ENCODE measurements around the gene MYH6.

The MYH6 gene

GRCh38 chr14:23398348-23398747 is 9.7 kb downstream of the MYH6 start:
- peaks cover 19 to 44% of the 10 kb centered on the region in 2 experiments for H3K27me3 ChIP-seq (ENCODE audit: control insufficient read depth in 1 of 2, insufficient read depth in 1 of 2, low read length in 2 of 2)
- H3K79me1 ChIP-seq (replicated peaks; ENCODE audit: low read length, poor library complexity, severe bottlenecking), result no peaks in the 10 kb centered on the region
- H3K4me2 ChIP-seq (ENCODE audit: low read length, poor library complexity, severe bottlenecking), result no peak overlapping the region
- H3K4me1 ChIP-seq (ENCODE audit: control insufficient read depth, insufficient read depth, low read depth, low read length), result no peaks in the 10 kb centered on the region
- H3K4me3 ChIP-seq (ENCODE audit: insufficient read depth in 1 of 2, low read depth in 1 of 2, low read length in 2 of 2), result no peak overlapping the region
- H3K9me3 ChIP-seq (ENCODE audit: control insufficient read depth, low read length), result no peaks in the 10 kb centered on the region
- no peaks in the 10 kb centered on the region for H3K36me3 ChIP-seq (ENCODE audit: control insufficient read depth in 1 of 2, insufficient read depth in 2 of 2, low read depth in 1 of 2, low read length in 2 of 2)
- no peak overlapping the region for H2AK5ac ChIP-seq (ENCODE audit: low read length, severe bottlenecking)
- no peak overlapping the region for H3K18ac ChIP-seq (ENCODE audit: low read depth in 1 of 2, low read length in 2 of 2)
- 84% methylated on average over 4 of the region's 4 CpGs for WGBS
- H3K14ac ChIP-seq (ENCODE audit: low read length in 2 of 2), result no peak overlapping the region
- no peak overlapping the region for H2BK12ac ChIP-seq (ENCODE audit: low read length in 2 of 2)
- H3K23ac ChIP-seq (ENCODE audit: low read length in 2 of 2), result no peak overlapping the region
- H2BK5ac ChIP-seq (ENCODE audit: low read depth, low read length, poor library complexity, severe bottlenecking), result no peak overlapping the region
- H2BK120ac ChIP-seq (ENCODE audit: low read depth, low read length), result no peak overlapping the region
- H2AFZ ChIP-seq (ENCODE audit: low read depth, low read length), result no peak overlapping the region
- no peak overlapping the region for H3K9ac ChIP-seq (ENCODE audit: low read length)
- no peak overlapping the region for H3K4ac ChIP-seq (ENCODE audit: low read depth in 1 of 2, low read length in 2 of 2)
- DNase-seq, result no peak
- H2BK15ac ChIP-seq (ENCODE audit: low read depth, poor library complexity, severe bottlenecking), result no peak overlapping the region
- H3K27ac ChIP-seq (ENCODE audit: low read length, poor library complexity, severe bottlenecking), result no peak overlapping the region
- H4K8ac ChIP-seq (ENCODE audit: low read length), result no peak overlapping the region
- no peak overlapping the region for H4K91ac ChIP-seq (ENCODE audit: low read length)

- no peak overlapping the region for H3K23ac ChIP-seq (ENCODE audit: low read length in 2 of 2)
- H4K91ac ChIP-seq (ENCODE audit: low read length), result no peak overlapping the region
- H3K4me1 ChIP-seq (ENCODE audit: control insufficient read depth, insufficient read depth, low read depth, low read length), result no peaks in the 10 kb centered on the region
- no peak overlapping the region for H2BK15ac ChIP-seq (ENCODE audit: low read depth, poor library complexity, severe bottlenecking)
- no peak overlapping the region for H3K27ac ChIP-seq (ENCODE audit: low read length, poor library complexity, severe bottlenecking)
- no peak overlapping the region for H3K14ac ChIP-seq (ENCODE audit: low read length in 2 of 2)
- no peak overlapping the region for H3K18ac ChIP-seq (ENCODE audit: low read depth in 1 of 2, low read length in 2 of 2)
- no peak overlapping the region for H2AFZ ChIP-seq (ENCODE audit: low read depth, low read length)
- H3K36me3 ChIP-seq (ENCODE audit: control insufficient read depth in 1 of 2, insufficient read depth in 2 of 2, low read depth in 1 of 2, low read length in 2 of 2), result no peaks in the 10 kb centered on the region
- H3K27me3 ChIP-seq (ENCODE audit: control insufficient read depth in 1 of 2, insufficient read depth in 1 of 2, low read length in 2 of 2), result peaks cover 26 to 46% of the 10 kb centered on the region in 2 experiments
- no peak overlapping the region for H3K9ac ChIP-seq (ENCODE audit: low read length)
- H4K8ac ChIP-seq (ENCODE audit: low read length), result no peak overlapping the region
- H3K79me1 ChIP-seq (replicated peaks; ENCODE audit: low read length, poor library complexity, severe bottlenecking), result no peaks in the 10 kb centered on the region
- no peak for DNase-seq
- H2BK120ac ChIP-seq (ENCODE audit: low read depth, low read length), result no peak overlapping the region
- H2BK5ac ChIP-seq (ENCODE audit: low read depth, low read length, poor library complexity, severe bottlenecking), result no peak overlapping the region
- no peak overlapping the region for H3K4me3 ChIP-seq (ENCODE audit: insufficient read depth in 1 of 2, low read depth in 1 of 2, low read length in 2 of 2)
- H2BK12ac ChIP-seq (ENCODE audit: low read length in 2 of 2), result no peak overlapping the region
- no peak overlapping the region for H3K4ac ChIP-seq (ENCODE audit: low read depth in 1 of 2, low read length in 2 of 2)
- no peaks in the 10 kb centered on the region for H3K9me3 ChIP-seq (ENCODE audit: control insufficient read depth, low read length)
- 93% methylated on average over 10 of the region's 10 CpGs for WGBS
- no peak overlapping the region for H3K4me2 ChIP-seq (ENCODE audit: low read length, poor library complexity, severe bottlenecking)
- H2AK5ac ChIP-seq (ENCODE audit: low read length, severe bottlenecking), result no peak overlapping the region
Measured at GRCh38 chr14:23396781-23397407, 11.2 kb downstream of the MYH6 start.

DNA sequence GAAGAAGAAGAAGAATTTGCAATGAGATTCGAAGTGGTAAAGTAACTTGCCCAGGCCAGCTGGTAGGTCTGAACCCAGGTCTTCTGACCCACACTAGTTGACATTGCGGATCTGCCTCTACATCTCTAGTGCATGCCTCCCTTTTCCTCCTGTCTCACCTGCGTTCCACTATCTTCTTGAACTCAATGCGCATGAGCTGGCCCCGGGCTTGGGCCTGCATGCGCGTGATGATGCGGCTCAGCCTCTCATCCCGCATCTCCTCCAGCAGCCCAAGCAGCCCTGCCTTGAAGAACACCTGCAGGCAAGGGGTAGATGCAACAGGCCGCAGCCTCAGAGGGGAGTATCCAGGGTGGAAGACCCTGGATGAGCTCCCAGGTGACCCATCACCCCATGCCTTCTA is 11.9 kb downstream of the MYH6 start:
- H4K91ac ChIP-seq (ENCODE audit: low read length), result peak overlapping the region; percentile 27
- no peak overlapping the region for H3K4me3 ChIP-seq (ENCODE audit: insufficient read depth in 1 of 2, low read depth in 1 of 2, low read length in 2 of 2)
- H3K79me1 ChIP-seq (replicated peaks; ENCODE audit: low read length, poor library complexity, severe bottlenecking), result no peaks in the 10 kb centered on the region
- H3K23ac ChIP-seq (ENCODE audit: low read length in 2 of 2), result no peak overlapping the region
- DNase-seq, result no peak
- H3K4me1 ChIP-seq (ENCODE audit: control insufficient read depth, insufficient read depth, low read depth, low read length), result no peaks in the 10 kb centered on the region
- no peak overlapping the region for H3K27ac ChIP-seq (ENCODE audit: low read length, poor library complexity, severe bottlenecking)
- no peak overlapping the region for H3K4me2 ChIP-seq (ENCODE audit: low read length, poor library complexity, severe bottlenecking)
- no peak overlapping the region for H4K8ac ChIP-seq (ENCODE audit: low read length)
- H3K4ac ChIP-seq (ENCODE audit: low read depth in 1 of 2, low read length in 2 of 2), result no peak overlapping the region
- no peaks in the 10 kb centered on the region for H3K36me3 ChIP-seq (ENCODE audit: control insufficient read depth in 1 of 2, insufficient read depth in 2 of 2, low read depth in 1 of 2, low read length in 2 of 2)
- H2AK5ac ChIP-seq (ENCODE audit: low read length, severe bottlenecking), result no peak overlapping the region
- H2BK5ac ChIP-seq (ENCODE audit: low read depth, low read length, poor library complexity, severe bottlenecking), result no peak overlapping the region
- no peak overlapping the region for H2BK12ac ChIP-seq (ENCODE audit: low read length in 2 of 2)
- peaks cover 28 to 48% of the 10 kb centered on the region in 2 experiments for H3K27me3 ChIP-seq (ENCODE audit: control insufficient read depth in 1 of 2, insufficient read depth in 1 of 2, low read length in 2 of 2)
- H2AFZ ChIP-seq (ENCODE audit: low read depth, low read length), result no peak overlapping the region
- H3K14ac ChIP-seq (ENCODE audit: low read length in 2 of 2), result no peak overlapping the region
- WGBS, result 86% methylated on average over 10 of the region's 10 CpGs
- H3K18ac ChIP-seq (ENCODE audit: low read depth in 1 of 2, low read length in 2 of 2), result no peak overlapping the region
- H2BK15ac ChIP-seq (ENCODE audit: low read depth, poor library complexity, severe bottlenecking), result no peak overlapping the region
- H2BK120ac ChIP-seq (ENCODE audit: low read depth, low read length), result no peak overlapping the region
- H3K9ac ChIP-seq (ENCODE audit: low read length), result no peak overlapping the region
- H3K9me3 ChIP-seq (ENCODE audit: control insufficient read depth, low read length), result no peaks in the 10 kb centered on the region

GRCh38 chr14:23392613-23393012 is 15.5 kb downstream of the MYH6 start:
- H3K4me1 ChIP-seq (ENCODE audit: control insufficient read depth, insufficient read depth, low read depth, low read length), result no peaks in the 10 kb centered on the region
- H3K36me3 ChIP-seq (ENCODE audit: control insufficient read depth in 1 of 2, insufficient read depth in 2 of 2, low read depth in 1 of 2, low read length in 2 of 2), result no peaks in the 10 kb centered on the region
- no peak overlapping the region for H2BK15ac ChIP-seq (ENCODE audit: low read depth, poor library complexity, severe bottlenecking)
- H3K4me2 ChIP-seq (ENCODE audit: low read length, poor library complexity, severe bottlenecking), result no peak overlapping the region
- no peak overlapping the region for H3K4ac ChIP-seq (ENCODE audit: low read depth in 1 of 2, low read length in 2 of 2)
- no peak overlapping the region for H3K9ac ChIP-seq (ENCODE audit: low read length)
- H3K4me3 ChIP-seq (ENCODE audit: insufficient read depth in 1 of 2, low read depth in 1 of 2, low read length in 2 of 2), result no peak overlapping the region
- H2AK5ac ChIP-seq (ENCODE audit: low read length, severe bottlenecking), result no peak overlapping the region
- peaks cover 46 to 62% of the 10 kb centered on the region in 2 experiments for H3K27me3 ChIP-seq (ENCODE audit: control insufficient read depth in 1 of 2, insufficient read depth in 1 of 2, low read length in 2 of 2)
- H2BK120ac ChIP-seq (ENCODE audit: low read depth, low read length), result no peak overlapping the region
- no peak overlapping the region for H4K91ac ChIP-seq (ENCODE audit: low read length)
- no peak overlapping the region for H2BK12ac ChIP-seq (ENCODE audit: low read length in 2 of 2)
- H3K79me1 ChIP-seq (replicated peaks; ENCODE audit: low read length, poor library complexity, severe bottlenecking), result no peaks in the 10 kb centered on the region
- H3K14ac ChIP-seq (ENCODE audit: low read length in 2 of 2), result no peak overlapping the region
- no peak for DNase-seq
- no peak overlapping the region for H4K8ac ChIP-seq (ENCODE audit: low read length)
- no peaks in the 10 kb centered on the region for H3K9me3 ChIP-seq (ENCODE audit: control insufficient read depth, low read length)
- no peak overlapping the region for H3K27ac ChIP-seq (ENCODE audit: low read length, poor library complexity, severe bottlenecking)
- no peak overlapping the region for H3K18ac ChIP-seq (ENCODE audit: low read depth in 1 of 2, low read length in 2 of 2)
- no peak overlapping the region for H3K23ac ChIP-seq (ENCODE audit: low read length in 2 of 2)
- no peak overlapping the region for H2AFZ ChIP-seq (ENCODE audit: low read depth, low read length)
- WGBS, result 69% methylated on average over 7 of the region's 7 CpGs
- no peak overlapping the region for H2BK5ac ChIP-seq (ENCODE audit: low read depth, low read length, poor library complexity, severe bottlenecking)
